H1 (cell line): ENCODE data around the gene CGB3. TPM values are rescaled to one million over a fixed set of nuclear protein-coding genes. Genes with fewer than 3 reads are reported as not detected.

Experiments
- CTCF ChIA-PET: fragments of 300-600 bp; sonication (Branson Sonifier 250); formaldehyde crosslinking; loops from one replicate; lab custom pipeline; 2021; ENCODE audit not compliant: partially characterized antibody; lab: Charles Lee
- POLR2A ChIA-PET: fragments of 300-600 bp; sonication (Branson Sonifier 250); formaldehyde crosslinking; loops from one replicate; lab custom pipeline; 2021; ENCODE audit warnings: inconsistent platforms; ENCODE audit not compliant: partially characterized antibody; lab: Charles Lee
- DNase-seq, 2 experiments: peaks; one replicate each; pipeline versions ENCODE4 v3.0.0 to v3.0.0-alpha.2; 2010 to 2022; ENCODE audit warnings: low spot score in 2 of 2, low read depth in 1 of 2, mixed read lengths in 1 of 2
- FAIRE-seq: peaks from 2 replicates; lab custom pipeline; 2011; peaks lifted over from hg19 to GRCh38; lab: Jason Lieb, UNC
- H2AFZ ChIP-seq: 2 replicates; pipeline ENCODE4 v1.8.1; 2012; ENCODE audit warnings: low read length, inconsistent platforms
- H2AK5ac ChIP-seq: 2 replicates; pipeline ENCODE4 v1.6.1; 2013; ENCODE audit warnings: low read depth, low read length
- H2BK120ac ChIP-seq: replicated peaks from 2 replicates; pipeline ENCODE3; 2013; ENCODE audit warnings: low read depth, low read length, inconsistent platforms
- H2BK12ac ChIP-seq: 2 replicates; pipeline ENCODE4 v1.6.1; 2013; ENCODE audit warnings: low read depth, low read length
- H2BK15ac ChIP-seq: 2 replicates; pipeline ENCODE4 v1.6.1; 2013; ENCODE audit warnings: low read length
- H2BK20ac ChIP-seq: 2 replicates; pipeline ENCODE4 v1.6.1; 2013; ENCODE audit warnings: low read length
- H2BK5ac ChIP-seq: 2 replicates; pipeline ENCODE4 v1.6.1; 2013; ENCODE audit warnings: low read depth, low read length
- H3K14ac ChIP-seq: 2 replicates; pipeline ENCODE4 v1.6.1; 2013; ENCODE audit warnings: inconsistent platforms; ENCODE audit not compliant: insufficient read length
- H3K18ac ChIP-seq: 2 replicates; pipeline ENCODE4 v1.6.1; 2013; ENCODE audit warnings: low read length; ENCODE audit errors: extremely low read depth
- H3K23ac ChIP-seq: 2 replicates; pipeline ENCODE4 v1.6.1; 2013; ENCODE audit warnings: inconsistent platforms; ENCODE audit not compliant: insufficient read length
- H3K23me2 ChIP-seq: 2 replicates; pipeline ENCODE4 v1.6.1; 2013; ENCODE audit warnings: low read depth, low read length
- H3K27ac ChIP-seq: 2 replicates; pipeline ENCODE4 v1.6.1; 2011; ENCODE audit warnings: low read depth, low read length, inconsistent platforms
- H3K27me3 ChIP-seq, 4 experiments: replicated peaks in 1 of 4; 1 replicate in 1 of 4; 2 replicates in 3 of 4; pipeline versions ENCODE4 v1.6.1 to v1.8.1; 2011 to 2013; ENCODE audit warnings: low read length in 3 of 4, mild to moderate bottlenecking in 3 of 4, inconsistent platforms in 2 of 4, mixed read lengths in 2 of 4, moderate library complexity in 1 of 4; ENCODE audit not compliant: control insufficient read depth in 3 of 4, insufficient read depth in 3 of 4; ENCODE audit errors: extremely low read depth in 1 of 4
- H3K36me3 ChIP-seq, 4 experiments: 2 replicates each; pipeline versions ENCODE4 v1.6.1 to v1.8.1; 2011 to 2013; ENCODE audit warnings: mild to moderate bottlenecking in 4 of 4, low read length in 3 of 4, moderate library complexity in 2 of 4, control low read depth in 1 of 4, inconsistent platforms in 1 of 4; ENCODE audit not compliant: insufficient read depth in 4 of 4, control insufficient read depth in 2 of 4
- H3K4ac ChIP-seq: replicated peaks from 2 replicates; pipeline ENCODE3; 2013; ENCODE audit warnings: low read length, low read depth, mixed read lengths, inconsistent platforms; ENCODE audit not compliant: insufficient read length
- H3K4me1 ChIP-seq, 4 experiments: replicated peaks in 1 of 4; 1 replicate in 1 of 4; 2 replicates in 3 of 4; pipeline versions ENCODE4 v1.6.1 to v1.8.1; 2011 to 2013; ENCODE audit warnings: low read length in 3 of 4, inconsistent platforms in 2 of 4, mixed read lengths in 1 of 4; ENCODE audit not compliant: insufficient read depth in 4 of 4, control insufficient read depth in 3 of 4
- H3K4me2 ChIP-seq, 2 experiments: 2 replicates each; pipeline versions ENCODE4 v1.6.1 to v1.8.1; 2011 to 2013; ENCODE audit warnings: low read depth in 2 of 2, low read length in 2 of 2, control low read depth in 1 of 2, inconsistent platforms in 1 of 2, mild to moderate bottlenecking in 1 of 2; ENCODE audit not compliant: insufficient read depth in 1 of 2
- H3K4me3 ChIP-seq, 4 experiments: fragments of 200-600, 300-600 bp in 1 of 4; sonication (generic), shearing (Covaris generic), sonication (Bioruptor Twin) in 1 of 4; 2 replicates each; pipeline versions ENCODE4 v1.5.1 to v1.8.1; 2011 to 2016; ENCODE audit warnings: low read length in 4 of 4, low read depth in 3 of 4, control low read depth in 2 of 4, inconsistent platforms in 2 of 4, mild to moderate bottlenecking in 2 of 4, mixed read lengths in 1 of 4, moderate library complexity in 1 of 4; ENCODE audit not compliant: insufficient read depth in 2 of 4; ENCODE audit errors: extremely low read depth in 1 of 4
- H3K56ac ChIP-seq: replicated peaks from 2 replicates; pipeline ENCODE3; 2013; ENCODE audit warnings: low read depth, mild to moderate bottlenecking, mixed read lengths, low read length, inconsistent platforms; ENCODE audit not compliant: insufficient read length
- H3K79me1 ChIP-seq: 2 replicates; pipeline ENCODE4 v1.6.1; 2013; ENCODE audit warnings: low read depth, low read length, control low read depth
- H3K79me2 ChIP-seq, 2 experiments: 2 replicates each; pipeline versions ENCODE4 v1.6.1 to v1.8.1; 2012 to 2013; ENCODE audit warnings: low read length in 2 of 2, mild to moderate bottlenecking in 2 of 2, inconsistent platforms in 1 of 2; ENCODE audit not compliant: insufficient read depth in 2 of 2, control insufficient read depth in 1 of 2
- H3K9ac ChIP-seq, 4 experiments: replicated peaks in 1 of 4; 1 replicate in 1 of 4; 2 replicates in 3 of 4; pipeline versions ENCODE4 v1.6.1 to v1.8.1; 2011 to 2013; ENCODE audit warnings: low read depth in 3 of 4, low read length in 3 of 4, control low read depth in 2 of 4, mild to moderate bottlenecking in 2 of 4, moderate library complexity in 2 of 4, inconsistent platforms in 1 of 4; ENCODE audit errors: extremely low read depth in 1 of 4
- H3K9me3 ChIP-seq, 2 experiments: 2 replicates each; pipeline versions ENCODE4 v1.6.1 to v1.8.1; 2012 to 2013; ENCODE audit warnings: mild to moderate bottlenecking in 2 of 2, moderate library complexity in 2 of 2, control low read depth in 1 of 2, inconsistent platforms in 1 of 2, low read depth in 1 of 2, low read length in 1 of 2, mixed read lengths in 1 of 2; ENCODE audit not compliant: insufficient read depth in 2 of 2
- H4K20me1 ChIP-seq, 2 experiments: replicated peaks in 1 of 2; 2 replicates each; pipeline versions ENCODE3 to v1.8.1; 2011 to 2013; ENCODE audit warnings: inconsistent platforms in 2 of 2, low read length in 2 of 2, mild to moderate bottlenecking in 1 of 2; ENCODE audit not compliant: insufficient read depth in 2 of 2, control insufficient read depth in 1 of 2
- H4K5ac ChIP-seq: 2 replicates; pipeline ENCODE4 v1.6.1; 2013; ENCODE audit warnings: low read length, low read depth, mixed read lengths, inconsistent platforms; ENCODE audit not compliant: insufficient read length
- H4K8ac ChIP-seq: 2 replicates; pipeline ENCODE4 v1.8.0; 2013; ENCODE audit warnings: mild to moderate bottlenecking, moderate library complexity, low read length, inconsistent platforms; ENCODE audit not compliant: insufficient read depth; ENCODE audit errors: extremely low read depth
- H4K91ac ChIP-seq: replicated peaks from 2 replicates; pipeline ENCODE3; 2013; ENCODE audit warnings: low read length, mixed read lengths, inconsistent platforms; ENCODE audit not compliant: insufficient read length
- CTCF ChIP-seq, 3 experiments: IDR thresholded peaks; 1 replicate in 2 of 3; 2 replicates in 1 of 3; pipeline versions ENCODE4 v1.5.1 to v1.6.1; 2011; ENCODE audit warnings: low read length in 3 of 3, mild to moderate bottlenecking in 3 of 3, inconsistent platforms in 2 of 3, low read depth in 1 of 3, moderate library complexity in 1 of 3; ENCODE audit not compliant: insufficient read depth in 1 of 3; ENCODE audit errors: control extremely low read depth in 1 of 3
- EGR1 ChIP-seq: IDR thresholded peaks from 2 replicates; pipeline ENCODE4 v1.6.1; 2011; ENCODE audit warnings: low read depth, low read length, borderline replicate concordance
- WGBS, 2 experiments: shearing (Covaris generic) in 1 of 2; methylation state at CpG; one replicate each; pipeline versions ENCODE4 v1.1.6 to v1.1.7; 2013 to 2015; ENCODE audit warnings: low lambda C conversion rate in 2 of 2, mixed read lengths in 2 of 2, inconsistent platforms in 1 of 2, low coverage in 1 of 2, missing lambda C conversion rate in 1 of 2; ENCODE audit not compliant: insufficient replicate concordance in 2 of 2, insufficient coverage in 1 of 2, insufficient read length in 1 of 2; ENCODE audit errors: extremely low coverage in 1 of 2, missing lambda C conversion rate in 1 of 2; 5-methylcytosine and 5-hydroxymethylcytosine counted together
- polyA plus RNA-seq, 7 experiments: library from polyadenylated mRNA; depleted of rRNA in 3 of 7; stranded (reverse) in 5 of 7; unstranded in 2 of 7; fragments of >200 nt in 5 of 7; fragments of 200-250 nt in 2 of 7; gene quantifications; 1 replicate in 5 of 7; 2 replicates in 1 of 7; 4 replicates in 1 of 7; pipeline versions ENCODE4 v1.2.1 to v1.2.3, GENCODE V29; 2011 to 2013; ENCODE audit warnings: missing spikeins in 2 of 7, mixed read lengths in 2 of 7
- total RNA-seq: library from RNA; stranded (reverse); fragmentation: NEBNext Ultra II Directional; extraction: Animal tissue kit (Norgen Biotek cat#: 25700); gene quantifications from 2 replicates; pipeline ENCODE4 v1.2.1, GENCODE V29; 2021

The CGB3 gene
- total and polyA plus RNA-seq, 2 of the 8 experiments (the other 6 are each of a cell fraction or from before 2014, with no cell fraction given), result not detected

GRCh38 chr19:49017041-49017665 is 7.0 kb downstream of the CGB3 start, which contains the start of gene LHB:
Gene LHB, minus strand, starts transcription at chr19:49017091. Its CDS starts 10 bp downstream, at chr19:49017081.
- Histone ChIP-seq H3K27ac (no peak within 1 kb of the TSS), H3K36me3 (peaks cover 5 to 19% (median 10%) of the 10 kb centered on the region in 4 experiments; a peak in 7 of 8 replicates), H2AK5ac (no peak within 1 kb of the TSS), H3K23me2 (peaks cover 6% of the 10 kb centered on the region; the same call in 1 of the 2 replicates), H2BK12ac (no peak within 1 kb of the TSS), H4K5ac (no peak within 1 kb of the TSS), H3K4me3 (peak within 1 kb of the TSS; percentile 27 to 68 (median 40)), H3K14ac (no peak within 1 kb of the TSS), H3K27me3 (peaks cover 0 to 15% (median 12%) of the 10 kb centered on the region in 4 experiments; a peak in 6 of 7 replicates), H3K9me3 (no peaks in the 10 kb centered on the region), H2BK5ac (no peak within 1 kb of the TSS), H3K9ac (no peak within 1 kb of the TSS), H3K4me1 (peaks cover 0 to 17% (median 8%) of the 10 kb centered on the region in 4 experiments; a peak in 5 of 7 replicates), H2BK15ac (no peak within 1 kb of the TSS), H3K23ac (no peak within 1 kb of the TSS), H3K79me1 (no peaks in the 10 kb centered on the region), H4K8ac (no peak within 1 kb of the TSS), H3K4ac (no peak within 1 kb of the TSS), H4K20me1 (peaks cover 0 to 2% of the 10 kb centered on the region in 2 experiments), H2BK120ac (no peak within 1 kb of the TSS), H3K56ac (no peak within 1 kb of the TSS), H2BK20ac (no peak within 1 kb of the TSS)
- FAIRE-seq, result no peak
- 68% methylated on average over 17 of the region's 17 CpGs; no CpG with 5 or more reads in 1 of the 2 experiments for WGBS, 2 experiments
- POLR2A ChIA-PET, result interaction anchor here (0.6 to 1.5 kb wide), 3 partner anchors 17 to 46 kb away, joined by 3 to 4 read pairs (median 3); no protein-coding TSS in a partner anchor
- TF ChIP-seq CTCF (IDR thresholded peaks at IDR 0.05; ENCODE audit: control extremely low read depth in 1 of 3, insufficient read depth in 1 of 3, low read depth in 1 of 3, low read length in 3 of 3) (peak; percentile 0 to 38 (median 30); a peak in 3 of 4 replicates), EGR1 (no peak)
- TF ChIP-seq, all 59 proteins: peak for 1
- H4K91ac ChIP-seq, result no peak within 1 kb of the TSS
- peak within 1 kb of the TSS; percentile 2; the same call in 1 of the 2 replicates for H3K18ac ChIP-seq
- CTCF ChIA-PET, result interaction anchor here (0.7 to 8.1 kb wide), 5 partner anchors 9 to 229 kb away, joined by 3 to 46 read pairs (median 6); no protein-coding TSS in a partner anchor
- no peak for DNase-seq
- H2AFZ ChIP-seq, result no peak within 1 kb of the TSS
- peak within 1 kb of the TSS; percentile 78 to 82 for H3K4me2 ChIP-seq
- no peaks in the 10 kb centered on the region for H3K79me2 ChIP-seq
